ENCODE data around the gene CLEC14A.

Gene CLEC14A

GRCh38 chr14:38243696-38244240, 12.1 kb downstream of the CLEC14A start:
- no peak for DNase-seq

DNA sequence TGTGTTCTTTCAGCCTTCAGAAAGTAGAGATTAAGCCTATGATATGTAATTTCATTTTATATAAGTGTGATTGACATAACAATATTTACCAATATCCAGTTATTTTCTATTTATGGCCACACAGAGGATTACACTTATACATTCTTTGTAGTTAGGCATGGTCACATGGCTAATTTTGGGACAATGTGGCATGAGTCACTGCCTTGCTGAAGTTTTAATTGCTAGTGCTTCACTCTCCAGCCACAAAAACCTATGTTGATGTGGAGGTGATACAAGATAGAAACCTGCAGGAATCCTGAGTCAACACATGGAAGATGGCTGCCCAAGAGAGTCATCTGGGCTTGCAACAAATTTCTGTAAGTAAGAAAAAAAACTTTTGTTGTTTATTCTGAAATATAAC, 17.0 kb downstream of the CLEC14A start:
- no peak for DNase-seq

- DNase-seq, result no peak
Observed at GRCh38 chr14:38238332-38238731, 17.6 kb downstream of the CLEC14A start.

GRCh38 chr14:38233218-38233617, 22.7 kb downstream of the CLEC14A start:
- no peak for DNase-seq

DNA sequence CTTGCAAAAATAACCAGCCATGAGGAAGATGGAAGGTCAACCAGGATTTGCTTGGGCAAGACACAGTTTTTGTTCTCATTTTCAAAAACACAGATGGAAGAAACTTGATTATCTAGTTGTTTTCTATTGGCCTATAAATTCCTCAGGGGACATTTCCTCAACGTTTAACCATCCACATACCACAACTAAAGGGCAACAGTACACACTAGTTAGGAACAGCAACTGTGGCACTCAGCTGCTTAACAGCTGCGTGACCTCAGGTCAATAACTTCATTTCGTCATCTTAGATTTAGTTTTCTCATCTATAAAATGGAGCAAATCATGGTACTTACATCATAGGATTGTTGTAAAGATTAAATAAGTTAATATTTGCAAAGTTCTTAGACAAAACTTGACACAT, 29.5 kb downstream of the CLEC14A start:
- DNase-seq, result no peak

GRCh38 chr14:38225946-38226345, 29.9 kb downstream of the CLEC14A start:
- no peak for DNase-seq

- DNase-seq, result no peak
Observed at GRCh38 chr14:38224338-38224737, 31.6 kb downstream of the CLEC14A start.

DNA sequence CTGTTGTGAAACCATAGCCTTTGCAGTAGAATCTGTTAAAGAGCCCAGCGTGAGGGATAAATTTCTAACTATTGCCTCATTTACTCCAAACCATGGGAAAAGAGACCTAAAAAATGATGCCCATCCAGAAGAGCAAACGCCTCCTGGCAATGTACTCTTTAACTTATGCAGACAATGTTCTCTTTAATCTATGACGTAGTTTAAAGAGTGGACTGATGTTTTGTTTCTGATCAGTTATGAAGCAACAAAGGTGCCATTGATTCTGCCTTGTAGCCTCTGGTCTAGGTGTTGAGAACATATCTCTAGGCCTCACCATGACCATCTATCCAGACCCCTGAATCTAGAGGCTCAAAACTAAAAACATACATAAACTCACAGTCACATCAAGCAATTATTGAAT, 34.8 kb downstream of the CLEC14A start:
- no peak for DNase-seq

DNA sequence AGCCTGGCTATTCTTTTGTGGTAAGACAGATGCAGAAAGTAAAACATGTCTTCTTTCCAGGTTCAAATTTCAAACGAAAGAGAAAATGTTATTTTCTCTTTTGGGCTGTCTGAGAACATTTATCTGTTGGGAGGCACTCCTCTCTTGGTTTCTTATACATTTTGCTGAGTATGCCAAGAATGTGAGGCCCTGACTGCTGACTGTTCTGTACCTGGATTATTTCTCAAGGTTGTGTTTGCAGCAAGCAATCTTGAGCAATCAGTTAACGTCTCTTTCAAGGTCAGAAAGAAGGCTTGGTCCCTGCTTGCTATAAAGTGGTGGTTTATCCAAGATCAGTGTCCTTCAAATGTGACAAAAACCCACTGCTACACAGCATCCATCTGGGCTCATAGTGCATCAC, 38.3 kb downstream of the CLEC14A start:
- DNase-seq, result no peak

GRCh38 chr14:38213001-38213400, 42.9 kb downstream of the CLEC14A start:
- no peak for DNase-seq

DNA sequence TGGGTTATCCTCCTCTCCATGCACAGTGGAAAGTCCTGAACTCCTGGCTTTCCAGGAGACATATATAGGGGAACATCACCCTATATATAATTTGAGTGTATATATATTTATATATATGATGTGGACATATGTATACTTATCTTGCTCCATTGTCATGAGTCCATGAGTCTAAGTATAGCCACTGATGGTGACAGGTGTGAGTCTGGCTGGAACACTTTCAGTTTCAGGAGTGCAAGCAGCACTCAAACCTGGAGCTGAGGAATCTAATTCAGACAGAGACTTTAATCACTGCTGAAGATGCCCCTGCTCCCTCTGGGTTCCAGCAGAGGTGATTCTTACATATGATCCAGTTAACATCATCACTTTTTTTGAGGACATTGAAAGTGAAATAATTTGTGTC, 43.8 kb downstream of the CLEC14A start:
- no peak for DNase-seq

GRCh38 chr14:38211255-38211735, 44.6 kb downstream of the CLEC14A start:
- no peak for DNase-seq

GRCh38 chr14:38210587-38211216, 45.2 kb downstream of the CLEC14A start:
- peak; percentile 42 for DNase-seq

DNA sequence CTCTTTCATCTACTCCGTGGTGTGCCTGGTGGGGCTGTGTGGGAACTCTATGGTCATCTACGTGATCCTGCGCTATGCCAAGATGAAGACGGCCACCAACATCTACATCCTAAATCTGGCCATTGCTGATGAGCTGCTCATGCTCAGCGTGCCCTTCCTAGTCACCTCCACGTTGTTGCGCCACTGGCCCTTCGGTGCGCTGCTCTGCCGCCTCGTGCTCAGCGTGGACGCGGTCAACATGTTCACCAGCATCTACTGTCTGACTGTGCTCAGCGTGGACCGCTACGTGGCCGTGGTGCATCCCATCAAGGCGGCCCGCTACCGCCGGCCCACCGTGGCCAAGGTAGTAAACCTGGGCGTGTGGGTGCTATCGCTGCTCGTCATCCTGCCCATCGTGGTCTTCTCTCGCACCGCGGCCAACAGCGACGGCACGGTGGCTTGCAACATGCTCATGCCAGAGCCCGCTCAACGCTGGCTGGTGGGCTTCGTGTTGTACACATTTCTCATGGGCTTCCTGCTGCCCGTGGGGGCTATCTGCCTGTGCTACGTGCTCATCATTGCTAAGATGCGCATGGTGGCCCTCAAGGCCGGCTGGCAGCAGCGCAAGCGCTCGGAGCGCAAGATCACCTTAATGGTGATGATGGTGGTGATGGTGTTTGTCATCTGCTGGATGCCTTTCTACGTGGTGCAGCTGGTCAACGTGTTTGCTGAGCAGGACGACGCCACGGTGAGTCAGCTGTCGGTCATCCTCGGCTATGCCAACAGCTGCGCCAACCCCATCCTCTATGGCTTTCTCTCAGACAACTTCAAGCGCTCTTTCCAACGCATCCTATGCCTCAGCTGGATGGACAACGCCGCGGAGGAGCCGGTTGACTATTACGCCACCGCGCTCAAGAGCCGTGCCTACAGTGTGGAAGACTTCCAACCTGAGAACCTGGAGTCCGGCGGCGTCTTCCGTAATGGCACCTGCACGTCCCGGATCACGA, 46.0 kb downstream of the CLEC14A start:
- no peak for DNase-seq

DNA sequence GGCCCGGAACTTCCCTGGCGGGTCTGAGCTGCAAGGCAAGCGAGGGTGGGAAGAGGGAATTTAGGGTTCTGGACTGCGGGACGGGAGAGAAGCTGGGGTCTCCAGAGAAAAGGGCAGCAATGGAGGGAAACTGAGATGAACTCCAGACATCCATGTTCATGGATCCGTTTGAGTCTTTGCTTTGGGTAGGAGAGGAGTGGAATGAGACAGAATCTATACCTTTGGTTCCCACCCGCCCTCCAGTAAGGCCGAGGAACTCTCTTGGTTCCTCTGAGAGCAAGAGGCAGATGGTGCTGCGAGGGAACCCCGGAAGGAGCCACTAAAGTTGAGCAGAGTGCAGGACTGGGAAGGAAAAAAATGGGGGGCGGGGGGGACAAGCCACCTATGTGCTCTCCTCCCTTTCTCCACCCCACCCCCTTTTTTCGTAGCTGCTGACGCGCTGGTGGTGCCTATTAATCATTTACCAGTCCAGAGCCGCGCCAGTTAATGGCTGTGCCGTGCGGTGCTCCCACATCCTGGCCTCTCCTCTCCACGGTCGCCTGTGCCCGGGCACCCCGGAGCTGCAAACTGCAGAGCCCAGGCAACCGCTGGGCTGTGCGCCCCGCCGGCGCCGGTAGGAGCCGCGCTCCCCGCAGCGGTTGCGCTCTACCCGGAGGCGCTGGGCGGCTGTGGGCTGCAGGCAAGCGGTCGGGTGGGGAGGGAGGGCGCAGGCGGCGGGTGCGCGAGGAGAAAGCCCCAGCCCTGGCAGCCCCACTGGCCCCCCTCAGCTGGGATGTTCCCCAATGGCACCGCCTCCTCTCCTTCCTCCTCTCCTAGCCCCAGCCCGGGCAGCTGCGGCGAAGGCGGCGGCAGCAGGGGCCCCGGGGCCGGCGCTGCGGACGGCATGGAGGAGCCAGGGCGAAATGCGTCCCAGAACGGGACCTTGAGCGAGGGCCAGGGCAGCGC, 47.0 kb downstream of the CLEC14A start:
- peak; percentile 31 for DNase-seq

- DNase-seq, result peak; percentile 24
Observed at GRCh38 chr14:38207736-38208617, 47.9 kb downstream of the CLEC14A start, which contains the start of gene SSTR1. TSS of gene SSTR1 (plus strand) at chr14:38207904. CDS start at chr14:38209390, 1,486 bp downstream.

DNA sequence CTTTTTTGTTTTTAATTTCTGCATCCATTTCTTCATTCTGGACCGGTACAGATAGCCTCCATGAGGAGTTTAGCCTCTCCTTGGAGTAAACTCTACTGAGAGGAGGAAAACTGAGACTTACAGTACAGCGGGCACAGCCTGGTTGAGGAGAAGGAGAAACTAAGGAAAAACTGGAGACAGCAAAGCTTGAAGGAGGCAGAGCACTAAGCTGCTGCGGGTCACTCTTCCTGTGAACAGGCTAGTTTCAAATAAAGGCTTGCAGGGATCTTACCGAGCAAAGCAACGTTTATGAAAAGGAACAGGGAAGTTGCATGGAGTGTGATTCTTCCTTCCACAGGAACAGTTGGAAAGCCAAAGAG, 48.5 kb downstream of the CLEC14A start:
- no peak for DNase-seq

GRCh38 chr14:38206689-38207376, 49.1 kb downstream of the CLEC14A start:
- DNase-seq, result no peak

GRCh38 chr14:38205949-38206665, 49.8 kb downstream of the CLEC14A start:
- DNase-seq, result no peak

Measured in right hindlimb (tissue), 1 donor.